Measurements from ENCODE around the gene ZMAT3. TPM values are rescaled to one million over a fixed set of nuclear protein-coding genes. Genes with fewer than 3 reads are reported as not detected.

ZMAT3 gene
- total and polyA plus RNA-seq, 2 experiments from 2014 or later: 7.6 to 9.5 TPM

- H3K4me3 ChIP-seq: no peak overlapping the region
- H3K27ac ChIP-seq: no peak overlapping the region
- no peak for DNase-seq (ENCODE audit: low read depth in 1 of 2, low spot score in 1 of 2)
- TF ChIP-seq, protein P1, sequence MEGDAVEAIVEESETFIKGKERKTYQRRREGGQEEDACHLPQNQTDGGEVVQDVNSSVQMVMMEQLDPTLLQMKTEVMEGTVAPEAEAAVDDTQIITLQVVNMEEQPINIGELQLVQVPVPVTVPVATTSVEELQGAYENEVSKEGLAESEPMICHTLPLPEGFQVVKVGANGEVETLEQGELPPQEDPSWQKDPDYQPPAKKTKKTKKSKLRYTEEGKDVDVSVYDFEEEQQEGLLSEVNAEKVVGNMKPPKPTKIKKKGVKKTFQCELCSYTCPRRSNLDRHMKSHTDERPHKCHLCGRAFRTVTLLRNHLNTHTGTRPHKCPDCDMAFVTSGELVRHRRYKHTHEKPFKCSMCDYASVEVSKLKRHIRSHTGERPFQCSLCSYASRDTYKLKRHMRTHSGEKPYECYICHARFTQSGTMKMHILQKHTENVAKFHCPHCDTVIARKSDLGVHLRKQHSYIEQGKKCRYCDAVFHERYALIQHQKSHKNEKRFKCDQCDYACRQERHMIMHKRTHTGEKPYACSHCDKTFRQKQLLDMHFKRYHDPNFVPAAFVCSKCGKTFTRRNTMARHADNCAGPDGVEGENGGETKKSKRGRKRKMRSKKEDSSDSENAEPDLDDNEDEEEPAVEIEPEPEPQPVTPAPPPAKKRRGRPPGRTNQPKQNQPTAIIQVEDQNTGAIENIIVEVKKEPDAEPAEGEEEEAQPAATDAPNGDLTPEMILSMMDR (IDR thresholded peaks at IDR 0.05; ENCODE audit: low read depth, low read length): no peak
- H3K9me3 ChIP-seq (ENCODE audit: low read depth): no peaks in the 10 kb centered on the region
- H3K36me3 ChIP-seq: no peaks in the 10 kb centered on the region
- H3K27me3 ChIP-seq: no peaks in the 10 kb centered on the region
- no peaks in the 10 kb centered on the region for H3K4me1 ChIP-seq (ENCODE audit: low read depth)
Observed at GRCh38 chr3:179076243-179077027, 4.8 kb upstream of the ZMAT3 start.

DNA sequence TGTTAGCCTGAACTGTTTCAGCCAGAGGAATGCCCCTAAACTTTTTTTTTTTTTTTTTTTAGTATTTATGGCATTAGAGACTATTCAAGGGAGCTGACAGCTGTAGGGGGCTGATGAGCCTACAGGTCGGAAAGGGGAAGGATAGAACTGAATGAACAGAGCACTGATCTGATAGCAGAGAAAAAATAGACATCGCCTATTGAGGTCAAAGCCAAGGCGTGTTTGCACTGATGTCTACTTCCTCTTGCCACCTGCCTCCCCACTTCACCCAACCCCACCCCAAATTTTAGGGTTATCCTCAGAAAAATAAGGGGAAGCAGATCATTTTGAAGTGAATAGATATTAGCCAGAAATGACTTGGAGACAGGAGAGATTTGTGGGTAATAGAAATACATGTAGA, 3.0 kb upstream of the ZMAT3 start:
- Histone ChIP-seq H3K27me3 (no peaks in the 10 kb centered on the region), H3K27ac (no peak overlapping the region), H3K4me1 (ENCODE audit: low read depth) (peaks cover 7% of the 10 kb centered on the region), H3K36me3 (no peaks in the 10 kb centered on the region), H3K4me3 (no peak overlapping the region), H3K9me3 (ENCODE audit: low read depth) (no peaks in the 10 kb centered on the region)
- no peak for DNase-seq (ENCODE audit: low read depth in 1 of 2, low spot score in 1 of 2)
- TF ChIP-seq, protein P1 (IDR thresholded peaks at IDR 0.05; ENCODE audit: low read depth, low read length): no peak

- Histone ChIP-seq H3K36me3 (no peaks in the 10 kb centered on the region), H3K4me1 (ENCODE audit: low read depth) (peaks cover 7% of the 10 kb centered on the region), H3K27me3 (no peaks in the 10 kb centered on the region), H3K4me3 (no peak overlapping the region), H3K9me3 (ENCODE audit: low read depth) (no peaks in the 10 kb centered on the region), H3K27ac (no peak overlapping the region)
- TF ChIP-seq, protein P1 (IDR thresholded peaks at IDR 0.05; ENCODE audit: low read depth, low read length): no peak
- DNase-seq (ENCODE audit: low read depth in 1 of 2, low spot score in 1 of 2): no peak
Observed at GRCh38 chr3:179073816-179074215, 2.2 kb upstream of the ZMAT3 start.

DNA sequence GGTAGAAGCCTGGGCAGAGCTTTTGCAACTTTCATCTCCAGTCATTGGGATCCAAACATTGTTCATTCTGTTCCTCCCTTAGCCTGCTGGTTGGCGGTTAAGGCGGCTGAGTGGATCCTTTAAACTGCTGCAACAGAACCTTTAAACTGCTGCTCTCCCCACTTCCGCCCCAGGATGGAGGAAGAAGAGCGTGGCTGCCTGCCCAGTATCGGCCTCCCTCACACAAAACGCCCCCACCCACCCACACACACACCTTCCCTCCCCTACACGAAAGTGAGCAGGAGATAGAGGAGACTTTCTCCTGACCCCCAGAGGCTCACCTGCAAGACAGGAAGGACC, 460 bp upstream of the ZMAT3 start:
- H3K4me1 ChIP-seq (ENCODE audit: low read depth): peaks cover 12% of the 10 kb centered on the region
- peak overlapping the region; percentile 66 for H3K4me3 ChIP-seq
- peak overlapping the region; percentile 56 for H3K27ac ChIP-seq
- H3K9me3 ChIP-seq (ENCODE audit: low read depth): no peaks in the 10 kb centered on the region
- H3K36me3 ChIP-seq: peaks cover 1% of the 10 kb centered on the region
- TF ChIP-seq, protein P1 (IDR thresholded peaks at IDR 0.05; ENCODE audit: low read depth, low read length): no peak
- DNase-seq (ENCODE audit: low read depth in 1 of 2, low spot score in 1 of 2): peak in 1 of 2 donors; percentile 40
- H3K27me3 ChIP-seq: no peaks in the 10 kb centered on the region

- TF ChIP-seq, protein P1 (IDR thresholded peaks at IDR 0.05; ENCODE audit: low read depth, low read length): no peak
- DNase-seq (ENCODE audit: low read depth in 1 of 2, low spot score in 1 of 2): no peak
- H3K27me3 ChIP-seq: no peaks in the 10 kb centered on the region
- peaks cover 14% of the 10 kb centered on the region for H3K4me1 ChIP-seq (ENCODE audit: low read depth)
- peaks cover 5% of the 10 kb centered on the region for H3K36me3 ChIP-seq
- peak overlapping the region; percentile 56 for H3K27ac ChIP-seq
- H3K4me3 ChIP-seq: peak overlapping the region; percentile 66
- no peaks in the 10 kb centered on the region for H3K9me3 ChIP-seq (ENCODE audit: low read depth)
Observed at GRCh38 chr3:179071027-179071322, 634 bp downstream of the ZMAT3 start.

Data from cardiac muscle cell (in vitro differentiated cells and primary cell).